Adipocyte (in vitro differentiated cells): ENCODE data around the gene SUCLG2.

Source experiments
- DNase-seq: peaks from one replicate; pipeline ENCODE4 v3.0.0-alpha.2; 2015; ENCODE audit warnings: low read depth
- H3K27me3 ChIP-seq: replicated peaks from 2 replicates; pipeline ENCODE4 v1.7.0; 2013; ENCODE audit warnings: mild to moderate bottlenecking, low read length, moderate library complexity; ENCODE audit not compliant: control insufficient read depth, insufficient read depth
- H3K36me3 ChIP-seq: 2 replicates; pipeline ENCODE4 v1.7.0; 2013; ENCODE audit warnings: low read length, mild to moderate bottlenecking, moderate library complexity; ENCODE audit not compliant: control insufficient read depth, insufficient read depth, severe bottlenecking
- H3K4me1 ChIP-seq: 2 replicates; pipeline ENCODE4 v1.7.0; 2013; ENCODE audit warnings: mild to moderate bottlenecking, low read length, moderate library complexity; ENCODE audit not compliant: control insufficient read depth, insufficient read depth
- H3K4me3 ChIP-seq: 2 replicates; pipeline ENCODE4 v1.7.0; 2013; ENCODE audit warnings: mild to moderate bottlenecking, low read length, moderate library complexity
- H3K9ac ChIP-seq: 2 replicates; pipeline ENCODE4 v1.7.0; 2013; ENCODE audit warnings: mild to moderate bottlenecking, low read length, moderate library complexity
- H3K9me3 ChIP-seq: 2 replicates; pipeline ENCODE4 v1.7.0; 2013; ENCODE audit warnings: mild to moderate bottlenecking, low read length, moderate library complexity; ENCODE audit not compliant: control insufficient read depth

Gene SUCLG2

GRCh38 chr3:67683522-67683921 lies 29.1 kb upstream of the SUCLG2 start:
- Histone ChIP-seq H3K4me3 (no peak overlapping the region), H3K27me3 (no peaks in the 10 kb centered on the region), H3K9ac (no peak overlapping the region), H3K9me3 (no peaks in the 10 kb centered on the region), H3K36me3 (no peaks in the 10 kb centered on the region), H3K4me1 (no peaks in the 10 kb centered on the region)
- DNase-seq: no peak

- Histone ChIP-seq H3K27me3 (no peaks in the 10 kb centered on the region), H3K4me1 (no peaks in the 10 kb centered on the region), H3K9me3 (no peaks in the 10 kb centered on the region), H3K4me3 (no peak overlapping the region), H3K36me3 (no peaks in the 10 kb centered on the region), H3K9ac (no peak overlapping the region)
- no peak for DNase-seq
Measured at GRCh38 chr3:67678665-67679064, 24.3 kb upstream of the SUCLG2 start.

GRCh38 chr3:67674055-67674454 lies 19.6 kb upstream of the SUCLG2 start:
- no peaks in the 10 kb centered on the region for H3K36me3 ChIP-seq
- no peaks in the 10 kb centered on the region for H3K27me3 ChIP-seq
- DNase-seq: no peak
- H3K4me1 ChIP-seq: no peaks in the 10 kb centered on the region
- no peaks in the 10 kb centered on the region for H3K9me3 ChIP-seq
- H3K4me3 ChIP-seq: no peak overlapping the region
- H3K9ac ChIP-seq: no peak overlapping the region

GRCh38 chr3:67662733-67663132 lies 8.3 kb upstream of the SUCLG2 start:
- Histone ChIP-seq H3K36me3 (no peaks in the 10 kb centered on the region), H3K27me3 (no peaks in the 10 kb centered on the region), H3K4me1 (no peaks in the 10 kb centered on the region), H3K9me3 (no peaks in the 10 kb centered on the region), H3K9ac (no peak overlapping the region), H3K4me3 (no peak overlapping the region)
- DNase-seq: no peak

- Histone ChIP-seq H3K27me3 (no peaks in the 10 kb centered on the region), H3K9ac (no peak overlapping the region), H3K36me3 (no peaks in the 10 kb centered on the region), H3K4me3 (no peak overlapping the region), H3K4me1 (no peaks in the 10 kb centered on the region), H3K9me3 (no peaks in the 10 kb centered on the region)
- DNase-seq: no peak
Measured at GRCh38 chr3:67661089-67661488, 6.7 kb upstream of the SUCLG2 start.

- Histone ChIP-seq H3K4me3 (no peak overlapping the region), H3K27me3 (no peaks in the 10 kb centered on the region), H3K4me1 (peaks cover 18% of the 10 kb centered on the region), H3K36me3 (no peaks in the 10 kb centered on the region), H3K9ac (no peak overlapping the region), H3K9me3 (no peaks in the 10 kb centered on the region)
- no peak for DNase-seq
Measured at GRCh38 chr3:67657192-67657591, 2.8 kb upstream of the SUCLG2 start.

- DNase-seq: no peak
- no peaks in the 10 kb centered on the region for H3K27me3 ChIP-seq
- H3K36me3 ChIP-seq: no peaks in the 10 kb centered on the region
- H3K9me3 ChIP-seq: no peaks in the 10 kb centered on the region
- no peak overlapping the region for H3K9ac ChIP-seq
- no peak overlapping the region for H3K4me3 ChIP-seq
- H3K4me1 ChIP-seq: peaks cover 18% of the 10 kb centered on the region
Measured at GRCh38 chr3:67656614-67657013, 2.2 kb upstream of the SUCLG2 start.

GRCh38 chr3:67655364-67656121 lies 1.1 kb upstream of the SUCLG2 start:
- Histone ChIP-seq H3K27me3 (no peaks in the 10 kb centered on the region), H3K4me1 (peaks cover 18% of the 10 kb centered on the region), H3K4me3 (peak overlapping the region; percentile 87), H3K9ac (peak overlapping the region; percentile 94), H3K36me3 (no peaks in the 10 kb centered on the region), H3K9me3 (no peaks in the 10 kb centered on the region)
- DNase-seq: no peak

GRCh38 chr3:67654844-67655177 lies 399 bp upstream of the SUCLG2 start:
- Histone ChIP-seq H3K4me1 (peaks cover 18% of the 10 kb centered on the region), H3K36me3 (no peaks in the 10 kb centered on the region), H3K4me3 (peak overlapping the region; percentile 87), H3K9ac (peak overlapping the region; percentile 94), H3K27me3 (no peaks in the 10 kb centered on the region), H3K9me3 (no peaks in the 10 kb centered on the region)
- DNase-seq: no peak

DNA sequence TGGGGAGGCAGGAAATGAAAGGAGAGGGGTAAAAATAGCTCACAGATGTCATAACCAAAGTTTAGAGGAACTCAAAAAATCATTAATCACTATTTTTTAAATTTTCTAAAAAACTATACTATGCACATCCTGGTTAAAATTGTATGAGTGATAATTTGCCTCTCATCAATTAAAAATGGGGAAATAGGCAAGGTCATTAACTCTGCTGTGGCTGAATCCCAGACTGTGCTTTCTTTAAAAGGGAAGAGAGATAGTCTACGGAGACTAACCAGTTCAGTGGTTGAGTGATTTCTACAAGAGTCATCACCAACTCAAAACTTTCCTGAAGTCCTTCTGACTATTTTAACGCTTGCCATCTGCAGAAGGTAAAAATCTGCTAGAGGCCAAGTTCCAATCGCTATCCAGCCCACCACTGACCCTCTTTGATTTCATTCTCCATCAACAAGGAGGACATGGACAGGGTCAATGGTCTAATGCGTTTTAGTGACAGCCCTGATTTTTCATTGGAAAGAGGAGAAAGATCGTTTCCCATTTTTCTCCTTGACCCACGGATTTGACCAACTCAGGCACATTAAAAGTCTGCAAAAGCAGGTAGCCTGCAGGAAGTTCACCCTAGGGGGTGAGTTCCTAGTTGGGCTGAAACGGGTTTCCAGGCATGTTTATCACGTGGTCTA lies 850 bp downstream of the SUCLG2 start:
- Histone ChIP-seq H3K4me1 (peaks cover 18% of the 10 kb centered on the region), H3K9me3 (no peaks in the 10 kb centered on the region), H3K27me3 (no peaks in the 10 kb centered on the region), H3K4me3 (peak overlapping the region; percentile 87), H3K9ac (peak overlapping the region; percentile 94), H3K36me3 (no peaks in the 10 kb centered on the region)
- peak; percentile 25 for DNase-seq

DNA sequence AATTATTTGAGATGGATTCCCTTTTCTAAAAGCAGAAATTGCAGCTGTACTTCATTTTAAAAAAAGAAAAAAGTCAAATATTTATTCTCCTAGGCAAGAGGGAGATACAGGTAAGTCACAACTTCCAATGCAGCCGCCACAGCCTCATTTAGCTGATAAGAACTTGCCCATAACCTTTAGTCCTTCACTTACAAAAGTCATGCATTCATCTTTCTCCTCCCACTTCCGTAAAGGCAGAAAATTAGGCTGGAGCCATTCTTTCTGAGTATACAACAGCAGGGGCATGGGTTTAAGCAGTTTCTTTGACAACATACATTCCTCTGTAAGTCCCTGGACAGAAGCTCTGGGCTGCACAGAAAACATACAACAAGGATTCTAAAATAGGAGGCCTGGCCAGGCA lies 4.3 kb downstream of the SUCLG2 start:
- no peaks in the 10 kb centered on the region for H3K27me3 ChIP-seq
- no peaks in the 10 kb centered on the region for H3K9me3 ChIP-seq
- no peak overlapping the region for H3K4me3 ChIP-seq
- H3K9ac ChIP-seq: no peak overlapping the region
- no peak for DNase-seq
- H3K36me3 ChIP-seq: no peaks in the 10 kb centered on the region
- H3K4me1 ChIP-seq: peaks cover 33% of the 10 kb centered on the region
